ENCODE data around the gene UBAC2.
"Not testable (repeated sequence)": the region's sequence is repeated elsewhere in the genome, so short reads cannot be mapped to it uniquely, and the experiment has no call there.

- TF ChIP-seq JUN (IDR thresholded peaks at IDR 0.05; ENCODE audit: borderline replicate concordance, insufficient read depth, insufficient read length, low read depth); CTCF (IDR thresholded peaks at IDR 0.05; ENCODE audit: extremely low read depth in 1 of 2, insufficient read depth in 1 of 2, low read depth in 1 of 2, low read length in 2 of 2); POLR2A (IDR thresholded peaks at IDR 0.05; ENCODE audit: low read depth, low read length): not testable (repeated sequence)
Observed at GRCh38 chr13:99230588-99230987, 29.9 kb downstream of the UBAC2 start.
